Measurements from ENCODE around the gene CELSR3.

DNA sequence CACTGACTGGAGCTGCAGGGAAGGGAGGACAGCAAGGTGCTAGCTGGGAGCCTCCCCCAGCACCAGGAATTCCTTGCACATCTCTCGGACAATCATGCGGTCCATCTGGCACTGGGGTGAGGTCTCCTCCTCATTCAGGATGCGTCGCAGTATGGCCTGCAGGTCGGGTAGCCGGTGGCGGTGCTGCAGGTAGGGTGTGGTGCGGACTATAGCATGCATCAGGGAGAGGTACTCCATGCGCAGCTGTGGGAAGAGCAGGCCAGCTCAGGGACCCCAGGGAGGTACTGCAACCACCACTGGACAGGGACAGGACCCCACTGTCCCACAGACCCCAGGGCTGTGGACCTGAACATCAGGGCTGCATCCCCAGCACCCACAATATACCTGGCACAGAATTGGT, 11.8 kb upstream of the CELSR3 start:
- TF ChIP-seq POLR2AphosphoS5 (IDR thresholded peaks at IDR 0.05) = no peak
- no peak for TF ChIP-seq POLR2A (IDR thresholded peaks at IDR 0.05; ENCODE audit: low read depth)
- no peak for TF ChIP-seq CTCF (IDR thresholded peaks at IDR 0.05)
